ENCODE data around the gene AGMO.

AGMO gene

GRCh38 chr7:15326044-15326644, 235.7 kb downstream of the AGMO start:
- Histone ChIP-seq H2AFZ (ENCODE audit: low read depth, low read length, severe bottlenecking) (no peak overlapping the region), H3K79me2 (ENCODE audit: insufficient read depth, low read length) (no peaks in the 10 kb centered on the region), H3K9me2 (replicated peaks; ENCODE audit: insufficient read depth, low read length) (no peaks in the 10 kb centered on the region), H3K4me2 (ENCODE audit: low read depth, low read length, poor library complexity, severe bottlenecking) (no peak overlapping the region), H3K9ac (ENCODE audit: low read length) (no peak overlapping the region), H3K27ac (ENCODE audit: low read depth, low read length) (no peak overlapping the region), H3K4me3 (ENCODE audit: insufficient read depth, low read length, poor library complexity, severe bottlenecking) (no peak overlapping the region), H3K36me3 (ENCODE audit: low read length) (no peaks in the 10 kb centered on the region), H3K27me3 (ENCODE audit: low read length) (no peaks in the 10 kb centered on the region), H4K20me1 (ENCODE audit: low read depth, low read length) (peaks cover 12% of the 10 kb centered on the region), H3K9me3 (ENCODE audit: insufficient read depth, low read length) (no peaks in the 10 kb centered on the region), H3F3A (ENCODE audit: insufficient read depth) (no peaks in the 10 kb centered on the region)
- TF ChIP-seq CTCF (IDR thresholded peaks at IDR 0.05; ENCODE audit: insufficient read depth, low read length, poor library complexity, severe bottlenecking) (peak; percentile 66), EZH2phosphoT487 (conservative IDR thresholded peaks at IDR 0.05; ENCODE audit: low read length) (no peak)

GRCh38 chr7:15323550-15323949, 238.3 kb downstream of the AGMO start:
- Histone ChIP-seq H3K4me2 (ENCODE audit: low read depth, low read length, poor library complexity, severe bottlenecking) (no peak overlapping the region), H3K79me2 (ENCODE audit: insufficient read depth, low read length) (no peaks in the 10 kb centered on the region), H3K9me3 (ENCODE audit: insufficient read depth, low read length) (no peaks in the 10 kb centered on the region), H3K27me3 (ENCODE audit: low read length) (no peaks in the 10 kb centered on the region), H3K4me3 (ENCODE audit: insufficient read depth, low read length, poor library complexity, severe bottlenecking) (no peak overlapping the region), H3K9ac (ENCODE audit: low read length) (no peak overlapping the region), H3K9me2 (replicated peaks; ENCODE audit: insufficient read depth, low read length) (no peaks in the 10 kb centered on the region), H3K27ac (ENCODE audit: low read depth, low read length) (no peak overlapping the region), H3F3A (ENCODE audit: insufficient read depth) (no peaks in the 10 kb centered on the region), H3K36me3 (ENCODE audit: low read length) (no peaks in the 10 kb centered on the region), H4K20me1 (ENCODE audit: low read depth, low read length) (peaks cover 12% of the 10 kb centered on the region), H2AFZ (ENCODE audit: low read depth, low read length, severe bottlenecking) (no peak overlapping the region)
- TF ChIP-seq EZH2phosphoT487 (conservative IDR thresholded peaks at IDR 0.05; ENCODE audit: low read length) = no peak
- TF ChIP-seq CTCF (IDR thresholded peaks at IDR 0.05; ENCODE audit: insufficient read depth, low read length, poor library complexity, severe bottlenecking) = no peak

GRCh38 chr7:15317215-15317614, 244.6 kb downstream of the AGMO start:
- H3K27ac ChIP-seq (ENCODE audit: low read depth, low read length) = no peak overlapping the region
- no peaks in the 10 kb centered on the region for H3F3A ChIP-seq (ENCODE audit: insufficient read depth)
- no peak overlapping the region for H3K4me3 ChIP-seq (ENCODE audit: insufficient read depth, low read length, poor library complexity, severe bottlenecking)
- H3K9me3 ChIP-seq (ENCODE audit: insufficient read depth, low read length) = no peaks in the 10 kb centered on the region
- 0 out of 2 replicates have a peak, but pooled peaks cover 6% of the 10 kb centered on the region for H4K20me1 ChIP-seq (ENCODE audit: low read depth, low read length)
- no peak overlapping the region for H3K4me2 ChIP-seq (ENCODE audit: low read depth, low read length, poor library complexity, severe bottlenecking)
- no peak for TF ChIP-seq EZH2phosphoT487 (conservative IDR thresholded peaks at IDR 0.05; ENCODE audit: low read length)
- TF ChIP-seq CTCF (IDR thresholded peaks at IDR 0.05; ENCODE audit: insufficient read depth, low read length, poor library complexity, severe bottlenecking) = no peak
- no peak overlapping the region for H3K9ac ChIP-seq (ENCODE audit: low read length)
- H3K36me3 ChIP-seq (ENCODE audit: low read length) = no peaks in the 10 kb centered on the region
- no peak overlapping the region for H2AFZ ChIP-seq (ENCODE audit: low read depth, low read length, severe bottlenecking)
- no peaks in the 10 kb centered on the region for H3K27me3 ChIP-seq (ENCODE audit: low read length)
- H3K9me2 ChIP-seq (replicated peaks; ENCODE audit: insufficient read depth, low read length) = no peaks in the 10 kb centered on the region
- H3K79me2 ChIP-seq (ENCODE audit: insufficient read depth, low read length) = no peaks in the 10 kb centered on the region

All from SU-DHL-6 (cell line).